BJ (cell line): ENCODE data around the gene B3GALT5. TPM values are rescaled to one million over a fixed set of nuclear protein-coding genes. Genes with fewer than 3 reads are reported as not detected.

Experiments
- CTCF ChIA-PET: fragments of 350-600 bp; formaldehyde crosslinking; extraction: SDS; loops from one replicate; lab custom pipeline; 2021; ENCODE audit warnings: antibody characterized with exemption, inconsistent platforms; lab: Yijun Ruan, JAX
- POLR2A ChIA-PET: fragments of 300-600 bp; sonication (Branson Sonifier 250); formaldehyde crosslinking; extraction: SDS; loops from one replicate; lab custom pipeline; 2021; ENCODE audit warnings: antibody characterized with exemption; lab: Charles Lee
- DNase-seq: peaks from one replicate; pipeline ENCODE4 v3.0.0-alpha.2; 2011; ENCODE audit warnings: low read depth
- H3K27me3 ChIP-seq: 2 replicates; pipeline ENCODE4 v1.6.0; 2011; ENCODE audit warnings: low read length; ENCODE audit not compliant: control insufficient read depth, insufficient read depth
- H3K36me3 ChIP-seq: 2 replicates; pipeline ENCODE4 v1.5.1; 2011; ENCODE audit warnings: low read length; ENCODE audit not compliant: control insufficient read depth, insufficient read depth
- H3K4me3 ChIP-seq: 2 replicates; pipeline ENCODE4 v1.5.1; 2011; ENCODE audit warnings: low read depth, mild to moderate bottlenecking, control low read depth, low read length
- polyA plus RNA-seq: library from polyadenylated mRNA; depleted of rRNA; stranded (reverse); fragments of >200 nt; gene quantifications from 2 replicates; pipeline ENCODE4 v1.2.3, GENCODE V29; 2011
- TF ChIP-seq, protein P1 (sequence below): IDR thresholded peaks from 2 replicates; pipeline ENCODE4 v1.5.1; 2011; ENCODE audit warnings: low read depth, mild to moderate bottlenecking, control low read depth, inconsistent platforms, low read length, moderate library complexity; ENCODE audit not compliant: insufficient read depth

Gene B3GALT5
- polyA plus RNA-seq, 1 experiment: 0.09 TPM

DNA sequence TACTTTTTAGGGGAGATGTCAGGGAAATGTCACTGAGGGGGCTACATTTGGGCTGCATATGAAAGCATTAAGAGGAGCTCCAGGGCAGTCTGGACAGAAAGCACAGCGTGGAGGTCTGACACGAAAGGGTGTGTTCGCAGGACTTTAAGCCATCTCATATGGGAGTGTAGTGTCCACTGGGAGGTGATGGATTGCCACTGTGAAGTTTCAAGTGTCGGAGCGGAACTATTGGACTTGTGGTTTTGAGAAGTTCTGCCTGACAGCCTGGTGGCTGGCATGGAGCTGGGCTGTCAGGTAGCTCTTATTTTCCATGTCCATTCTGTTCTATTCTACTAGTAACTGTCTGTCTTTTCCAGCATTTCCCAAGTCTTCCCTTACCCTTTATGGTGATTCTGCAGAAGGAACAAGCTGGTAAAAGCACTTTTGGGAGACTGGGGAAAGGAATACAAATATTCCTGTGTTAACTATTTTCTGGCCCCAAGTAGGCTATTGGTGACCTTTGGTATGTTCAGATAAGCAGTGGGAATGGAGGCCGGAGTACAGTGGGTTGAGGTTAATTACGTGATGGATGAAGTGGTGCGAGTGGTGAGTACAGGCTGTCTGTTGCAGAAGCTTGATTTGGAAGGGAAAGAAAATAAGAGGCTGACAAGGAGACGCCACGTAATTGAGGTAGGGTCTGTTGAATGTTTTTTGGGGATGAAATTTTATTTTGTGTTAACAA, 19.3 kb downstream of the B3GALT5 start:
- DNase-seq: no peak
- Histone ChIP-seq H3K4me3 (no peak overlapping the region), H3K27me3 (no peaks in the 10 kb centered on the region), H3K36me3 (no peaks in the 10 kb centered on the region)
- TF ChIP-seq, protein P1, sequence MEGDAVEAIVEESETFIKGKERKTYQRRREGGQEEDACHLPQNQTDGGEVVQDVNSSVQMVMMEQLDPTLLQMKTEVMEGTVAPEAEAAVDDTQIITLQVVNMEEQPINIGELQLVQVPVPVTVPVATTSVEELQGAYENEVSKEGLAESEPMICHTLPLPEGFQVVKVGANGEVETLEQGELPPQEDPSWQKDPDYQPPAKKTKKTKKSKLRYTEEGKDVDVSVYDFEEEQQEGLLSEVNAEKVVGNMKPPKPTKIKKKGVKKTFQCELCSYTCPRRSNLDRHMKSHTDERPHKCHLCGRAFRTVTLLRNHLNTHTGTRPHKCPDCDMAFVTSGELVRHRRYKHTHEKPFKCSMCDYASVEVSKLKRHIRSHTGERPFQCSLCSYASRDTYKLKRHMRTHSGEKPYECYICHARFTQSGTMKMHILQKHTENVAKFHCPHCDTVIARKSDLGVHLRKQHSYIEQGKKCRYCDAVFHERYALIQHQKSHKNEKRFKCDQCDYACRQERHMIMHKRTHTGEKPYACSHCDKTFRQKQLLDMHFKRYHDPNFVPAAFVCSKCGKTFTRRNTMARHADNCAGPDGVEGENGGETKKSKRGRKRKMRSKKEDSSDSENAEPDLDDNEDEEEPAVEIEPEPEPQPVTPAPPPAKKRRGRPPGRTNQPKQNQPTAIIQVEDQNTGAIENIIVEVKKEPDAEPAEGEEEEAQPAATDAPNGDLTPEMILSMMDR: no peak
- ChIA-PET POLR2A (no interaction called here), CTCF (interaction anchor here (1.0 kb wide), 1 partner anchor 114 kb away, joined by 3 read pairs; no protein-coding TSS in a partner anchor)

DNA sequence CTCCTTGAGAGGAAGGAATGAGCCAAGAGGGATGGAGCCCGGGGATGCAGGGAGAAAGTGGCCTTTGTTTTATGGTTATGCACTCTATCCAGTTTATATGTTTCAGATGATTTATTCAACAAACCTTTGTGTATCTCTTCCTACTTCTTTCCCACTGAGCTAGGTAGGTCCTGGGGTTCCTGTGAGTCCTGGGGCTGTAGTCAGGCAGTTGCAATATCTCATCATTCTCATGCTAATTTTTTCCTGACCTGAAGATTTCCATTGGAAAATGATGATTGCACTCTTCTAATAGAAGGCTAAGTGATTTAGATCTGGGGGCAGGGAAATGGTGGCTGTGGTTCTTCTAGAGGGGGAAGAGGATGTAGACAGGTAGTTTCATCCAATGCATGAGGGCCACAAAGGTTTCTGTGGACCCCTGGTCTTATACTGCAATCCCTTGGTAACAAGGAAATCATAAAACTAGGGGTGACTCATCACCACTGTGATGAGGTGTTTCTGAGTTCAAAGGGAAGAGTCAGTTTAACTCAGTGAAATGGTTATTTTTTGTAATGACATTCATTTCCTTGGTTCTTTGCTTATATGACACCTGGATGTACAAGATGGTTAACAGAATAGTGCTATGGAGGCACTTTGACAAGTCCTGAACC, 20.2 kb downstream of the B3GALT5 start:
- Histone ChIP-seq H3K36me3 (no peaks in the 10 kb centered on the region), H3K27me3 (no peaks in the 10 kb centered on the region), H3K4me3 (no peak overlapping the region)
- TF ChIP-seq, protein P1: no peak
- peak; percentile 19 for DNase-seq
- CTCF ChIA-PET: interaction anchor here (1.3 kb wide), 1 partner anchor 115 kb away, joined by 3 read pairs; no protein-coding TSS in a partner anchor
- POLR2A ChIA-PET: no interaction called here

DNA sequence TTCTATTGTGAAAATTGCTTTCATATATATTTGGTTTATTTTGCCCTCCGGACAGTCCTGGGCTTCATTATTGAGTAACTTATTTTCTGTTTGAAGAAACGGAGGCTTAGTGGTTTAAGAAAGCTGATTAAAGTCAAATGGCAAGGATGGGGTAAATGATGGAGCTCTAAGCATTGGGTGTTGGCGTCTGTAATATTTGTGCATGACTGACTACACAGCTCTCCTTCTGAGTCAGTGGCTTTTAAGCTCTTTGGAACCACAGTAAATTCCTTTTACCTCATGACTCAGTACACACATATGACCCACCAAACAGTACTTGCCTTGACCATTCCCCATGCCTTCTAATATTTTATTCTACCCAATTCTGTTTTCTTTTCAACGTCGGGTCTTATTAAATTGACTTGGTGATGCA, 21.0 kb downstream of the B3GALT5 start:
- DNase-seq: peak; percentile 95
- ChIA-PET CTCF (interaction anchor here (1.1 to 1.3 kb wide), 2 partner anchors 15 to 116 kb away, joined by 3 read pairs; no protein-coding TSS in a partner anchor), POLR2A (interaction anchor here (0.6 kb wide), 1 partner anchor 48 kb away, joined by 13 read pairs; no protein-coding TSS in a partner anchor)
- no peak overlapping the region for H3K4me3 ChIP-seq
- H3K27me3 ChIP-seq: no peaks in the 10 kb centered on the region
- H3K36me3 ChIP-seq: no peaks in the 10 kb centered on the region
- TF ChIP-seq, protein P1: no peak

DNA sequence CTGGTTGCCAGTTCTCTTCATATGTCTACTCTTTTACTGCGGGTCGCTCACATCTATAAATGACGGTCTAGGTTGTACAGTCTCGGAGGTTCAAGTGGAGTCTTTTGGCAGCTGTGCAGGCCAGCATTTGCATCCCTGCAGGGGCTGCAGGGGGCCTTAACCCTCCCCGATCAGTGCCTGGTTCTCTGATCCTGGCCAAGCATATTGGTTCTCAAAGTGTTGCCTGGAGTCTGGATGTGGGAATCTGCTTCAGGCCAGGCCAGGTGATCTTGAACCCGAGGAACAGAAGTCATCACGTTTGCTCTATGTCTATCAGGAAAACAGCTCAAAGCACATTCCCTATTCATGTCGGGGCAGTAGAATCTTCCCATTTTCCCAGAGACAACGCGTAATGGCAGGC, 21.8 kb downstream of the B3GALT5 start:
- H3K27me3 ChIP-seq: no peaks in the 10 kb centered on the region
- no peak overlapping the region for H3K4me3 ChIP-seq
- TF ChIP-seq, protein P1: no peak
- POLR2A ChIA-PET: no interaction called here
- CTCF ChIA-PET: interaction anchor here (1.1 kb wide), 1 partner anchor 14 kb away, joined by 3 read pairs; no protein-coding TSS in a partner anchor
- DNase-seq: no peak
- H3K36me3 ChIP-seq: no peaks in the 10 kb centered on the region
